HG02973 (cell line): ENCODE data around the gene MYB.
"Not testable (repeated sequence)": the region's sequence is repeated elsewhere in the genome, so short reads cannot be mapped to it uniquely, and the experiment has no call there.

ENCODE experiments used
- ATAC-seq: cut with Tn5 transposase; IDR thresholded peaks from one replicate; pipeline ENCODE4 v1.9.1; 2021; ENCODE audit warnings: moderate library complexity; ENCODE audit not compliant: unreplicated experiment

MYB gene

DNA sequence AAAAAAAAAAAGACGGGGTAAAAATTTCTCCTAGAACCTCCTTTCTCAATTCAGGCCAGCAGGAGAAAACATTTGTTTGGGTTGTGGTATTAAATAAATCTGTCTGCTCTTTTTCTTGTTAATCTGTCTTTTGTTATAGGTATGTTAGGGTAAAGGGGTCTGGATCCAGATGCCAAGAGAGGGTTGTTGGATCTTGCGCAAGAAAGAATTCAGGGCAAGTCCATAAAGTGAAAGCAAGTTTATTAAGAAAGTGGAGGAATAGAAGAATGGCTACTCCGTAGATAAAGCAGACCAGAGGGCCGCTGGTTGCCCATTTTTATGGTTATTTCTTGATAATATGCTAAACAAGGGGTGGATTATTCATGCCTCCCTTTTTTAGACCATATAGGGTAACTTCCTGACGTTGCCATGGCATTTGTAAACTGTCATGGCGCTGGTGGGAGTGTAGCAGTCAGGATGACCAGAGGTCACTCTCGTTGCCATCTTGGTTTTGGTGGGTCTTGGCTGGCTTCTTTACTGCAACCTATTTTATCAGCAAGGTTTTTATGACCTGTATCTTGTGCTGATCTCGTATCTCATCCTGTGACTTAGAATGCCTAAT, 65.4 kb downstream of the MYB start:
- not testable (repeated sequence) for ATAC-seq

DNA sequence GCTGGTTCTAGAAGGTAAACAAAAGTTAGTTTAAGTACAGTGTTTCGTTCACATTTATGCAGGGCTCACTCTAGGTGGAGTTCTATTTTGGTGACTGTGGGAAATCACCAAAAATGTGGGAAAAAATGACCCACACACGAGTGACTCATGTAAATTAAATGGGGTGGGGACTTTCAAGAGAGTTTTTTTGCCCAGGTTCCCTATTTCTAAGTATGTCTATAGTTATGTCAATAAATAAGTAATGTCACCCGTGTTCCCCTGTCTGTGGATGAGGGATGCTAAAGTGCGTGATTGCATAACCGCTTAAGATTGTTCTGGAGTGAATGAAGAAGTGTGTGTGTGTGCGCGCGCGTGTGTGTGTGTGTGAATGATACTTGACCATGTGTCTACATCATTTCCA, 69.1 kb downstream of the MYB start:
- no peak for ATAC-seq

DNA sequence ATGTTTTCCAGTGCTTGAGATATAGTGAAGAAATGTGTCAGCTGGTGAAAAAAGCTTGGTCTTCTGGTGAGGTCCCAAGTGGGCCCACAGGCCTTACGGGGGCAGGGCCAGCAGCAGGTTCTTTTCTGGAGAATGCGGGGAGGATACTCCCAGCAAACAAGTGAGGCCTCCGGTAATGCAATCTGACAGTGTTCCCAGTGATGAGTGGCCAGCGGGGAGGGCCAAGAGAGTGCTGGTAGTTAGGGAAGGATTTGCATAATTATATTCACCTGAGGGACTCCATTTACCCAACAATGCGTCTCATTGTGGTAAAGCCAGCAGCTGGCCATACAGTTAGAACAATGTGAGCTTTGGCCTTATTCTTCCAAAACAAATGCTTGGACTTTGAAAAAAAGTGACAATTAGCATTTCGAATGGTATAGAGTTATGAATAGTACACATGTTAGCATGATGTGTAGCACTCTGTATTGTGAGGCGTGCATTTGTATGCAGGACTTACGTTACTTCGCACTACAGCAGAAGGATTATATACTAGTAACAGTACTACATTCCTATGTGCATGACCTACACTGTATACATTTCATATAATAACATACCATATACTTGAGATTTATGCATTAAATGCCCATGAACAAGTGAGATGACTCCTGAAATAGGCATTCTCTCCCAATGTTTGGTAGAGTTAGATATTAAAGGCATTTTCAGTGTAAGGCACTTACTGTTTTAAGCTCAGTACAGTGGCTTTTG, 69.8 kb downstream of the MYB start:
- ATAC-seq: no peak

GRCh38 chr6:135251498-135252441, 70.7 kb downstream of the MYB start:
- ATAC-seq: no peak

DNA sequence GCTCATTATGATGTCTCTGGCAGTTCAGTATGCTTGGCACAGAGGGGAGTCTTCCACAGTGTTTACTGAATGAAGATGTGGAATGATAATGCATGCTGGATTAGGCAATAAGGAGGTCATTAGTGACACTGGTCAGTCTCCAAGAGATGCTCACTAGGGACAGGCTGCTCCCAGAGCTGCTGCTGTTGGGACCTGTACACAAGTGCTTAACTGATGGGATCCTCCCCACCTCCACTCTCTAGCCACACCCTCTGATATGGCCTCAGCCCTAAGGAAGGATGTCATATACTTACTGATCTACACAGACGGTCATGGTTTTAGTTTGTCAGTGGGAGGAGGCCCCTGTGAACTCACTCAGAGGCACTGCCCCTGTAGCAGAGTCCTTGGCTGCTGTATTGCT, 73.4 kb downstream of the MYB start:
- no peak for ATAC-seq

DNA sequence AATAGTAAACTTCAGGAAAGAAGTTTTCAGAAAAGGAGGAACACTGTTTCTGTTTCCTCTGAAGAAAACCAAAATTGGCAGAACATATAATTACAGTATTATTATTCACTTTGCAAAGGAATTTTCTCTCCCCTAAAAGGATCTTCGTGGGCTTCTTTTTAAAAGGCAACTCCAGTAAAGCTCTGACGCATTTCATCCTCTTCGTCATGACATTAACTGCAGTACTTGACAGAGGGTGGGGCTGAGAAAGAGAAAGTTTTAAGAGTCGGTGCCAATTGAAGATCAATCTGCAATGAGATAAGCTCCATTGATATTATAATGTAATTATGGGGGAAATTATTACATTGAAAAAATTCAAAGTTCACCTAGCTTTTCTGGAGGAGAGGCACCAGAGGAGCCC, 75.8 kb downstream of the MYB start:
- ATAC-seq: no peak

DNA sequence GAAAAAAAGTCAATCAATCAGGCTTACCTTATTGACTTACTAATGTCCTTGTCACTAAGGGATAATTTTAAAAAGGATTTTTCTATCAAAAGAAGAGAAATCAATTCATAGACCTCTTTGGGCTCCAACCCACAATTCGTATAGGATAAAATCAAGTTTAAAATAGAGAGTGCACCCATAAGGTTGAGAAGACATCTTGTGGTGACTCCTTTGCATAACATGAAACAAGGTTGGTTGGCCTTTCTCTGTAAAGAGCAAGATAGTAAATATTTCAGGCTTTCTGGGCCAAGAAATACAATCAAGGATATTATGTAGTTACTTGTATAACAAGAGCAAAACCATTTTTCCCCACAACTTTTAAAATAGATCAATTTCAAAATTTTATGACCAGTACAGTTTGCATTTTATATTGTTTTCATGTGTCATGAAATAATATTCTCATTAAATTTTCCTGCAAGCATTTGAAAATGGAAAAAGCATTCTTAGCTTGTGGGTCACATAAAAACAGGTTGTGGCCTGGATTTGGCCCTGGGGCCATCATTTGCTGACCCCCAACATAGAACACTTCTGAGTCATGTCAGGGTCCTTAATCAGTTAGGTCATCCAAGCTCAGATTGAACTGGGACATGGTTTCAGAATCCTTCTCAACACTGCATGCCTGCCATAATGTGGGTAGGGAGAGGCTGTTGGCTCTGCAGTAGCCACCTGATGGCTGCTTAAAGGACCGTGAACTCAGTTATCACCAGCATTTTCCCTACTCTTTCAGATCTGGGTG, 76.7 kb downstream of the MYB start:
- no peak for ATAC-seq

DNA sequence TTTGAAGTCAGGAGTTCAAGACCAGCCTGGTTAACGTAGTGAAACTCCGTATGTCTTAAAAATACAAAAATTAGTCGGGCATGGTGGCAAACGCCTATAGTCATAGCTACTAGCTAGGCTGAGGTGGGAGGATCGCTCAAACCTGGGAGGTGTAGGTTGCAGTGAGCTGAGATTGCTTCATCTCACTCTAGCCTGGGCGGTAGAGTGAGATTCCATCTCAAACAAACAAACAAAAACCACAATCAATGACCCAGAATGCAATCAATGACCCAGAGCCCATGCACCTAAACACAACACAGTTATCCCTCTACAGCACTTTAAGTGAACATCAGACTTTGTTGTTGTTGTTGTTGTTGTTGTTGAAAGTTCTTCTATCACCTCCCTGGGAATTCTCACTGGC, 77.9 kb downstream of the MYB start:
- no peak for ATAC-seq

DNA sequence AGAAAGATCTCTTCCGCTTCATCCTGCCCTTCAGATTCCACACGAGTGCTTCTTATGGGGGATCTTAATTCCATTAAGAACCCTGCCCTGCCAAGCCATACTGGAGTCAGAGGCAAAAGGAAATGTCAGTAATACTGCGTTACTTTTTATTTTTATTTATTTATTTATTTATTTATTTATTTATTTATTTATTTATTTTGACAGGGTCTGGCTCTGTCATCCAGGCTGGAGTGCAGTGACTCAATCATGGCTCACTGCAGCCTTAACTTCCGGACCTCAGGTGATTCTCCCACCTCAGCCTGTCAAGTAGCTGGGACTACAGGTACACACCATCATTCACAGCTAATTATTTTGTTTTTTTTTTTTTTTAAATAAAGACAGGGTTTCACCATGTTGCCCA, 79.5 kb downstream of the MYB start:
- no peak for ATAC-seq

- no peak for ATAC-seq
These were observed 81.0 kb downstream of the MYB start for GRCh38 chr6:135261872-135262725.

GRCh38 chr6:135265278-135265677, 84.2 kb downstream of the MYB start:
- ATAC-seq: no peak

DNA sequence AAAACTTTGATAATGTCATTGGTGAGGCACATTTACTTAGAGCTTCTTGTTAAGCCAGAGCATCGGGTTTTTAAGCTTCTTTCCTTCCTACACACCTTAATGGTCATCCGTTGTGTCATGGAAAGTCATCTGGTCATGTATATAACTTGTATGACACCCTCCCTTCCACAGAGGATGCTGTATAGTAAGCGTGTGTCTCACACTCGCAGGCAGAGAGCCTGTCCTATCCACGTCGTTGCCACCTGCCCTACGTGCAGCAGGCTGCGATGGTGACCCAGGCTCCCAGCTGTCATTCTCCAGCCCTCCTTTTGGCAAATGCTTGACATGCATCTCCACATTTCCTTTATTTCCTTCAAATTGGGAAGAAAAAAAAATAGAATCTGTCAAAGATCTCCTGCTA, 85.6 kb downstream of the MYB start:
- no peak for ATAC-seq

GRCh38 chr6:135267085-135267484, 86.0 kb downstream of the MYB start:
- ATAC-seq: no peak

DNA sequence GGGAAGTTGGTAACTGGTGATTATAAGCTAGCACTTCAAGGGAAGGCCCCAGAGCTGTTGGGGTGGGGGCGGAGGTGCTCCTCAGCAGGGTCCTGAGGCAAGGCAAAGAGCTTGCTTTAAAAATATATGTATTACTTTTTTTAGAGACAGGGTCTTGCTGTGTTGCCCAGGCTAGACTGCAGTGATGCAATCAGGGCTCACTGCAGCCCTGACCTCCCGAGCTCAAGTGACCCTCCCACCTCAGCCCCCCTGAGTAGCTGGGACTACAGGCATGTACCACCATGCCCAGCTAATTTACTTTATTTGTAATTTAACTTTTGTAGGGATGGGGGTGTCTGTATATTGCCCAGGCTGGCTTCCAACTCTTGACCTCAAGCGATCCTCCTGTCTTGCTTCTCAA, 87.2 kb downstream of the MYB start:
- ATAC-seq: no peak

GRCh38 chr6:135268740-135269139, 87.6 kb downstream of the MYB start:
- no peak for ATAC-seq
